Measurements from ENCODE around the gene TEC. TPM values are rescaled to one million over a fixed set of nuclear protein-coding genes. Genes with fewer than 3 reads are reported as not detected.

Gene TEC
- total RNA-seq, 1 donor from 2014 or later, result 3.5 TPM

DNA sequence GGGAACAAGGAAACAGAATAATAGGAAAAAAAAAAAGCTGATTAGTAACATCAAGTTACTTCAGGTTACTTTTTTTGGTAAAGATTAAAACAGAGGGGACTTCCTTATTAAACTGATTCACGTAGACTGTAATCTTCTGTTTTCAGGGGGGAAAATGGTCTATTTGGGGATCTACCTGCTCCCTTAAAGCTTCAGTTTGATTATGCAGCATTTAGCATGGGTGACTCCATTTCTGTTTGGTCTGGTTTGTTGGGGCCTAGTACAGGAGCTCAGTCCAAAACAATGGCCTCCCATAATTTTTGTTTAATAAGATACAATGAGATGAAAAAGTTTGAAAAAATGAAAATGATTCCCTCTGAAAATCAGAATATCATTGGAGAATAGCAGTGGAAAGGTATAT is 34.6 kb downstream of the TEC start:
- peaks cover 4% of the 10 kb centered on the region for H3K36me3 Mint-ChIP-seq
- H3K4me1 Mint-ChIP-seq, result no peaks in the 10 kb centered on the region
- no peak overlapping the region for H3K4me3 Mint-ChIP-seq
- TF ChIP-seq, protein P1, sequence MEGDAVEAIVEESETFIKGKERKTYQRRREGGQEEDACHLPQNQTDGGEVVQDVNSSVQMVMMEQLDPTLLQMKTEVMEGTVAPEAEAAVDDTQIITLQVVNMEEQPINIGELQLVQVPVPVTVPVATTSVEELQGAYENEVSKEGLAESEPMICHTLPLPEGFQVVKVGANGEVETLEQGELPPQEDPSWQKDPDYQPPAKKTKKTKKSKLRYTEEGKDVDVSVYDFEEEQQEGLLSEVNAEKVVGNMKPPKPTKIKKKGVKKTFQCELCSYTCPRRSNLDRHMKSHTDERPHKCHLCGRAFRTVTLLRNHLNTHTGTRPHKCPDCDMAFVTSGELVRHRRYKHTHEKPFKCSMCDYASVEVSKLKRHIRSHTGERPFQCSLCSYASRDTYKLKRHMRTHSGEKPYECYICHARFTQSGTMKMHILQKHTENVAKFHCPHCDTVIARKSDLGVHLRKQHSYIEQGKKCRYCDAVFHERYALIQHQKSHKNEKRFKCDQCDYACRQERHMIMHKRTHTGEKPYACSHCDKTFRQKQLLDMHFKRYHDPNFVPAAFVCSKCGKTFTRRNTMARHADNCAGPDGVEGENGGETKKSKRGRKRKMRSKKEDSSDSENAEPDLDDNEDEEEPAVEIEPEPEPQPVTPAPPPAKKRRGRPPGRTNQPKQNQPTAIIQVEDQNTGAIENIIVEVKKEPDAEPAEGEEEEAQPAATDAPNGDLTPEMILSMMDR (IDR thresholded peaks at IDR 0.05; ENCODE audit: unreplicated experiment), result no peak
- no peaks in the 10 kb centered on the region for H3K27me3 Mint-ChIP-seq (ENCODE audit: low read depth)
- no peak for DNase-seq (ENCODE audit: low spot score in 2 of 2, unreplicated experiment in 2 of 2)
- peaks cover 13% of the 10 kb centered on the region for H3K9me3 Mint-ChIP-seq
- H3K27ac Mint-ChIP-seq, result no peak overlapping the region

DNA sequence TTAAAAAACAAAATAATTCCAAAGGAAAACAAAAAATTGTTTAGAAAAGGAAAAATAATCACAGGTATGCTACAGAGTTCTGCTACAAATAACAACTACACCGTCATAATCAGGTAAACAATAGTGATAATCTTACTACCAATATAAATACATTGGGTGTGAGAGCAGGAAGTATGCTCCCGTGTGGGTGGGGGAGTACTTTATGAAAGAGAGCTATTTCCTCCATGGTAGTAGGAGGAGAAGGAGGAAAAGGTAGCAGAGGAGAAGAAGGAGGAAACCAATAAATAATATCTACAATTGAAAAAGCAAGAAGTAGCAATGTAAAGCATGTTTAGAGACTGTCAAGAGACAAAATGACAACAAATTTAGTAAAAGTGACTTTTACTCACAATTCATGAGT is 35.1 kb downstream of the TEC start:
- Mint-ChIP-seq H3K27ac (no peak overlapping the region), H3K36me3 (peaks cover 4% of the 10 kb centered on the region), H3K4me1 (no peaks in the 10 kb centered on the region), H3K27me3 (ENCODE audit: low read depth) (no peaks in the 10 kb centered on the region), H3K9me3 (peaks cover 13% of the 10 kb centered on the region), H3K4me3 (no peak overlapping the region)
- no peak for DNase-seq (ENCODE audit: low spot score in 2 of 2, unreplicated experiment in 2 of 2)
- TF ChIP-seq, protein P1 (IDR thresholded peaks at IDR 0.05; ENCODE audit: unreplicated experiment), result no peak

GRCh38 chr4:48228949-48229348 is 40.7 kb downstream of the TEC start:
- TF ChIP-seq, protein P1 (IDR thresholded peaks at IDR 0.05; ENCODE audit: unreplicated experiment), result no peak
- Mint-ChIP-seq H3K9me3 (peaks cover 9% of the 10 kb centered on the region), H3K36me3 (peaks cover 4% of the 10 kb centered on the region), H3K4me1 (no peaks in the 10 kb centered on the region), H3K4me3 (no peak overlapping the region), H3K27ac (no peak overlapping the region), H3K27me3 (ENCODE audit: low read depth) (no peaks in the 10 kb centered on the region)
- no peak for DNase-seq (ENCODE audit: low spot score in 2 of 2, unreplicated experiment in 2 of 2)

DNA sequence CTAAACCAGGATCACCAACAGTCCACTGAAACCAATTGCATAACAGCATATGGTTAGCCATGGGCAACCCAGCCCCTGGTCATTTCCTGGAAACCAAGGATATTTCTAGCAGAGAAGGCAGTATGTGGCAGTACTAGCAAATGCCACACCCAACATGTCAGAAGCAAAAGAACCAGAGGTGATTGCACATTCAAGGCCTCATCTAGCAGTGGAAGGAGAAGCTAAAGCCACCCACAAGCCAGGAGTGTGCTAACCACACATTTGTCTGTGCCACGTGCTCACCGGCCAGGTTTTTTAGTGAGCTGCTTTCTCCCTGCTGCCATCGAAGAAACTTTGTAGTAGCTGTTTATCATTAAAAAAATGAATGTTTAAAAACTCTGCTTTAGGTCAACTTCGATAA is 42.0 kb downstream of the TEC start:
- H3K36me3 Mint-ChIP-seq, result peaks cover 2% of the 10 kb centered on the region
- H3K4me1 Mint-ChIP-seq, result no peaks in the 10 kb centered on the region
- no peak overlapping the region for H3K27ac Mint-ChIP-seq
- no peaks in the 10 kb centered on the region for H3K27me3 Mint-ChIP-seq (ENCODE audit: low read depth)
- no peak overlapping the region for H3K4me3 Mint-ChIP-seq
- no peak for DNase-seq (ENCODE audit: low spot score in 2 of 2, unreplicated experiment in 2 of 2)
- TF ChIP-seq, protein P1 (IDR thresholded peaks at IDR 0.05; ENCODE audit: unreplicated experiment), result no peak
- peaks cover 5% of the 10 kb centered on the region for H3K9me3 Mint-ChIP-seq

DNA sequence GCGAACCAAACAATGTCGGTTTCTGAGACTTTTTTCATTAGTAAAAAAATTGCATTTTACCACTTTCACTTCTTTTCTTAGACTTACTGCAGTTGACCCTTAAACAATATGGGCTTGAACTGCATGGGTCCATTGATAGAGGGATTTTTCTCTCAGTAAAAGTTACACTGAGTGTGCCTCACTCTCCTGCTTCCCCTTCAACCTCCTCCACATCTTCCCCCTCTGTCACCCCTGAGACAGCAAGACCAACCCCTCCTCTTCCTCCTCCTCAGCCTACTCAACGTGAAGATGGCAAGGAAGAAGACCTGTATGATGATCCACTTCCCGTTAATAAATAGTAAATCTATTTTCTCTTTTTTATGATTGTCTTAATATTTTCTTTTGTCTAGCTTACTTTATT is 43.4 kb downstream of the TEC start:
- no peak for DNase-seq (ENCODE audit: low spot score in 2 of 2, unreplicated experiment in 2 of 2)
- H3K27me3 Mint-ChIP-seq (ENCODE audit: low read depth), result no peaks in the 10 kb centered on the region
- no peak overlapping the region for H3K27ac Mint-ChIP-seq
- no peaks in the 10 kb centered on the region for H3K36me3 Mint-ChIP-seq
- no peaks in the 10 kb centered on the region for H3K4me1 Mint-ChIP-seq
- TF ChIP-seq, protein P1 (IDR thresholded peaks at IDR 0.05; ENCODE audit: unreplicated experiment), result no peak
- no peak overlapping the region for H3K4me3 Mint-ChIP-seq
- no peaks in the 10 kb centered on the region for H3K9me3 Mint-ChIP-seq

Data from mesothelial cell of epicardium (in vitro differentiated cells).